SKM-1 treated with dmso at 0.1 percent for 144 hours (cell line): Measurements from ENCODE around the gene AADAT.
"Not testable (repeated sequence)": the region's sequence is repeated elsewhere in the genome, so short reads cannot be mapped to it uniquely, and the experiment has no call there.

ENCODE experiments used
- DNase-seq: peaks from one replicate; lab custom pipeline; 2025; ENCODE audit not compliant: unreplicated experiment; lab: John Stamatoyannopoulos, UW

Gene AADAT

GRCh38 chr4:170090352-170091052, 746 bp upstream of the AADAT start:
- DNase-seq = no peak

- no peak for DNase-seq
These were observed 485 bp downstream of the AADAT start for GRCh38 chr4:170089274-170089667.

GRCh38 chr4:170088716-170089115, 1.0 kb downstream of the AADAT start:
- no peak for DNase-seq

GRCh38 chr4:170087163-170087700, 2.5 kb downstream of the AADAT start:
- DNase-seq = no peak

GRCh38 chr4:170083541-170083940, 6.2 kb downstream of the AADAT start:
- DNase-seq = peak; percentile 20

GRCh38 chr4:170080496-170080895, 9.3 kb downstream of the AADAT start:
- no peak for DNase-seq

GRCh38 chr4:170079981-170080380, 9.8 kb downstream of the AADAT start:
- DNase-seq = no peak

GRCh38 chr4:170071196-170071595, 18.6 kb downstream of the AADAT start:
- DNase-seq = no peak

GRCh38 chr4:170068438-170069128, 21.2 kb downstream of the AADAT start:
- no peak for DNase-seq

- DNase-seq = no peak
These were observed 30.3 kb downstream of the AADAT start for GRCh38 chr4:170059421-170059820.

- no peak for DNase-seq
These were observed 30.9 kb downstream of the AADAT start for GRCh38 chr4:170058826-170059225.

GRCh38 chr4:170057866-170058265, 31.9 kb downstream of the AADAT start:
- DNase-seq = no peak

- DNase-seq = no peak
These were observed 36.8 kb downstream of the AADAT start for GRCh38 chr4:170052919-170053318.

GRCh38 chr4:170051402-170051801, 38.4 kb downstream of the AADAT start:
- no peak for DNase-seq

GRCh38 chr4:170049766-170050165, 40.0 kb downstream of the AADAT start:
- no peak for DNase-seq

GRCh38 chr4:170047771-170048354, 41.9 kb downstream of the AADAT start:
- peak; percentile 60 for DNase-seq

- not testable (repeated sequence) for DNase-seq
These were observed 43.6 kb downstream of the AADAT start for GRCh38 chr4:170046156-170046555.

GRCh38 chr4:170040031-170040680, 49.6 kb downstream of the AADAT start:
- no peak for DNase-seq

- DNase-seq = no peak
These were observed 51.0 kb downstream of the AADAT start for GRCh38 chr4:170038769-170039168.

GRCh38 chr4:170038232-170038631, 51.5 kb downstream of the AADAT start:
- no peak for DNase-seq

GRCh38 chr4:170037481-170037880, 52.3 kb downstream of the AADAT start:
- DNase-seq = no peak

- DNase-seq = no peak
These were observed 53.9 kb downstream of the AADAT start for GRCh38 chr4:170035845-170036244.
